Activated naive CD4-positive, alpha-beta T cell treated with anti-CD3 and anti-CD28 coated beads for 36 hours (primary cell): ENCODE measurements around the gene KAZN. TPM values are rescaled to one million over a fixed set of nuclear protein-coding genes. Genes with fewer than 3 reads are reported as not detected.

ENCODE experiments used
- CTCF ChIA-PET: fragments of 350-600 bp; sonication (Branson Sonifier 250); formaldehyde crosslinking; loops from one replicate; lab custom pipeline; 2021; ENCODE audit warnings: antibody characterized with exemption; lab: Charles Lee
- DNase-seq: peaks from one replicate; pipeline ENCODE4 v3.0.0-alpha.2; 2020
- H3K27ac Mint-ChIP-seq: one replicate; pipeline ENCODE4 v1.8.0; 2021; ENCODE audit warnings: mild to moderate bottlenecking, mixed read lengths
- H3K27me3 Mint-ChIP-seq: one replicate; pipeline ENCODE4 v1.8.0; 2021; ENCODE audit warnings: low read depth, mixed read lengths
- H3K36me3 Mint-ChIP-seq: one replicate; pipeline ENCODE4 v1.8.0; 2021; ENCODE audit warnings: low read depth, mixed read lengths
- H3K4me1 Mint-ChIP-seq: one replicate; pipeline ENCODE4 v1.8.0; 2021; ENCODE audit warnings: low read depth, mixed read lengths
- H3K4me3 Mint-ChIP-seq: one replicate; pipeline ENCODE4 v1.8.0; 2021; ENCODE audit warnings: mild to moderate bottlenecking, moderate library complexity, mixed read lengths
- H3K9me3 Mint-ChIP-seq: one replicate; pipeline ENCODE4 v1.8.0; 2021; ENCODE audit warnings: mixed read lengths
- intact Hi-C: fragments of 100-400 bp; cut with micrococcal nuclease; formaldehyde crosslinking; loops from one replicate; pipeline ENCODE4 v1.15.1; 2023
- total RNA-seq, 2 experiments: library from RNA; stranded (reverse); gene quantifications; one replicate each; pipeline ENCODE4 v1.2.3, GENCODE V29; 2021

Gene KAZN
- total RNA-seq, 2 experiments from 2014 or later, result 0.55 to 0.59 TPM

DNA sequence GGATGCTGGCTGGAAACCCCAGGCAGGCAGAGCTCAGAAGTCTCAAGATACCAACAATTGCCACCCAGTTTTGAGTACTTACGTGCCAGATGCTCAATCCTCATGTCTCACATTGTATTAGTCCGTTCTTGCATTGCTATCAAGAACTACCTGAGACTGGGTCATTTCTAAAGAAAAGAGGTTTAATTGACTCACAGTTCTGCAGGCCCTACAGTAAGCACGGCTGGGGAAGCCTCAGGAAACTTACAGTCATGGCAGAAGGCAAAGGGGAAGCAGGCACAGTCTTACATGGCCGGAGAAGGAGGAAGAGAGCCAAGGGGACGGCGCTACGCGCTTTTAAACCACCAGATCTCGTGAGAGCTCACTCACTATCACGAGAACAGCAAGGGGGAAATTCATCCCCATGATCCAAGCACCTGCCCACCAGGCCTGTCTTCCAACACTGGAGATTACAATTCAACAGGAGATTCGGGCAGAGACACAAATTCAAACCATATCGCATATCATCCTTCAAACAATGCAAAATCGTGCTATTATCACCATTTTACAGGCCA is 58.0 kb downstream of the KAZN start:
- peaks cover 6% of the 10 kb centered on the region for H3K27me3 Mint-ChIP-seq
- H3K27ac Mint-ChIP-seq, result no peak overlapping the region
- no peaks in the 10 kb centered on the region for H3K4me1 Mint-ChIP-seq
- intact Hi-C loops, result no loop called here
- no peaks in the 10 kb centered on the region for H3K36me3 Mint-ChIP-seq
- no peak for DNase-seq
- H3K9me3 Mint-ChIP-seq, result no peaks in the 10 kb centered on the region
- no peak overlapping the region for H3K4me3 Mint-ChIP-seq
- CTCF ChIA-PET, result no interaction called here

DNA sequence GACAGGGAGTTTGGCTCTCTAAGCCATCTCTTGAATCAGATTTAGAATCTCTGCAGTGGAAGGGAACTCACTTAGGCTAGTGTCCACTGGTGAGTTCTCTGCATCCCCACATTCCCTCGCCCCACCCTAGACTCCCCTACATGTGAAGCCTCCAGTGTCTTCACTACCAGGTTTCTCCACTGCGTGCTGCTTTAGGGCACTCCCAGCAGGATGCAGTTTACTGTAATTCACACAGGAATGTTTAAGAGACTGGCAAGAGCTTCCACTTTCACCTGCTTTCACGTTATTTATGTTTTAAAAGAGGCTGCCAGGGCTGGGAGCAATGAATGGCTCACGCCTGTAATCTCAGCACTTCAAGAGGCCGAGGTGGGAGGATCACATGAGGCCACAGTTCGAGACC is 60.2 kb downstream of the KAZN start:
- Mint-ChIP-seq H3K36me3 (no peaks in the 10 kb centered on the region), H3K9me3 (no peaks in the 10 kb centered on the region), H3K4me3 (no peak overlapping the region), H3K4me1 (no peaks in the 10 kb centered on the region), H3K27ac (no peak overlapping the region), H3K27me3 (peaks cover 6% of the 10 kb centered on the region)
- intact Hi-C loops, result no loop called here
- DNase-seq, result no peak
- CTCF ChIA-PET, result no interaction called here

DNA sequence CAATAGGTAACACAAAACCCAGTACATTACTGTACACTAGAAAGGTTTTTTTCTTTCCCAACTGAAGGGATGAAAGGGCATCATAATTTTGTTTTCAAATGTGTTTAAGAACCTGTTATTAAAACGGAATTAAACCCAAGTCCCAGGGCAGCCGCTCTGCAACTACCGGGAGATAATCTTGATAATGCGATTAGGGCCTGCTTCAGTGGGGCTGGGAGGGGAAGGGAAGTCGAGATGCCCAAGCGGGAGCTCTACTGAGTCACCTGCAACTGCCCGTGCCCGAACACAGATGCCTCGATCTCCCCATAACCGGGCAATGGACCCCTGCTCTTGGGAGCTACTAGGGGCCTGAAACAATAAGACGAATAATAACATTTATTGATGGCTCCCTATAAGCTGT is 61.4 kb downstream of the KAZN start:
- H3K4me3 Mint-ChIP-seq, result no peak overlapping the region
- H3K9me3 Mint-ChIP-seq, result no peaks in the 10 kb centered on the region
- CTCF ChIA-PET, result no interaction called here
- peaks cover 6% of the 10 kb centered on the region for H3K27me3 Mint-ChIP-seq
- no peak overlapping the region for H3K27ac Mint-ChIP-seq
- H3K4me1 Mint-ChIP-seq, result no peaks in the 10 kb centered on the region
- intact Hi-C loops, result no loop called here
- DNase-seq, result no peak
- no peaks in the 10 kb centered on the region for H3K36me3 Mint-ChIP-seq

DNA sequence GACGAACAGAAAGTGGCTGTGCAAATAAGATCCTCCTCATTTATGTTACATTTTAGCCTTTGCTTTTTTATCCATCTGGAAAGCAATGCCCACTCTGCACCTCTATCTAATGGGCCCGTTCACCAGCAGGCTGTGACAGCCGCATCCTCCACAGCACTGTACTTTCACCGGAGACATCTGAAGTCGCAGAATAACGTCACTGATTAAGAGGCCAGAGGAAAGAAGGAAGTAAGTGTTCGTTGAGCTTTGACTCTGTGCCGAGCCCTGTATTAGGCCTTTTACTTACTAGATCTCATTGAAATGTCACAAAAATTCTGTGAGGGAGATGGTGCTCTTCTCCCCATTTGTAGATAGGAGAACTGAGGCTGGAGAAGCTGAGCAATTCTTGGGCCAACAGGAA is 62.3 kb downstream of the KAZN start:
- no peaks in the 10 kb centered on the region for H3K4me1 Mint-ChIP-seq
- H3K36me3 Mint-ChIP-seq, result no peaks in the 10 kb centered on the region

DNA sequence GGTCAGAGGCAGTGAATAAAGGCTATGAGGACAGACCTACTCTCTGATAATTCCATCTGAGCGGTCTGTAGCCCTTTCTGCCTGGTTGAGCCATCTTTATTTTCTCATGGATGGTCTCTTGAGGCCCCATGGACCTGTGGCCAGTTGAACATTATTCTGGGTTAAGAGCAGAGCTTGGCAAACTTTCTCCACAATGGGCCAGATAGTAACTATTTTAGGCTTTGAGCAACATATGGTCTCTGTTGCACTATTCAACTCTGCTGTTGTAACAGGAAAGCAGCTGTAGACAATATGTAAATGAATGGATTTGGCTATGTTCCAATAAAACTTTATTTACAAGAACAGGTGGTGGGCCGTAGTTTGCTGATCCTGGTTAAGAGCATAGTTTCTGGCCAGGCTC is 62.7 kb downstream of the KAZN start:
- Mint-ChIP-seq H3K9me3 (no peaks in the 10 kb centered on the region), H3K27me3 (peaks cover 6% of the 10 kb centered on the region), H3K36me3 (no peaks in the 10 kb centered on the region), H3K27ac (no peak overlapping the region), H3K4me3 (no peak overlapping the region), H3K4me1 (no peaks in the 10 kb centered on the region)
- CTCF ChIA-PET, result no interaction called here
- no peak for DNase-seq
- intact Hi-C loops, result no loop called here

More for the DNA sequence above, 62.3 kb downstream of the KAZN start:
- intact Hi-C loops, result no loop called here
- CTCF ChIA-PET, result no interaction called here
- Mint-ChIP-seq H3K9me3 (no peaks in the 10 kb centered on the region), H3K27ac (no peak overlapping the region), H3K27me3 (peaks cover 6% of the 10 kb centered on the region), H3K4me3 (no peak overlapping the region)
- DNase-seq, result no peak

DNA sequence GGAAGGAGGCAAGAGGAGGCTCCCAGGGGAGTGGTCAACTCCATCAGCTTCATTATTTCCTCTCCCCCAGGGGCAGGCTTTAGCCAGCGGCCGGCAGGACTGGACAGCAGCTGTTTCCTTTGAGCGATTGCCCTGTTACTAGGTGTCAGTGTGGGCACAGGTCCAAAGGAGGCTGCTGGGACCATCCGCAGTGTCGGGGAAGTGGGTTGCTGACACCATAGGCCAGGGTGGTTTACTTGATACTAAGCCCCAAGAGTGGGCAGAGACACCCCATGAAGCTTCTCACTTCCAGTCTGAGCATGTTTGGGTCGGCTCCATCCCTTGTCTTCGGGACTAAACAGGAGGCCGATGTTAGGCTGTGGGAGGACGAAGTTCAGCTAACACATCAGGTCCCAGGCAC is 63.6 kb downstream of the KAZN start:
- Mint-ChIP-seq H3K4me1 (no peaks in the 10 kb centered on the region), H3K36me3 (no peaks in the 10 kb centered on the region), H3K27ac (no peak overlapping the region), H3K9me3 (no peaks in the 10 kb centered on the region), H3K27me3 (peaks cover 6% of the 10 kb centered on the region), H3K4me3 (no peak overlapping the region)
- intact Hi-C loops, result no loop called here
- no peak for DNase-seq
- CTCF ChIA-PET, result interaction anchor here (1.0 kb wide), 1 partner anchor 10 kb away, joined by 3 read pairs; no protein-coding TSS in a partner anchor

DNA sequence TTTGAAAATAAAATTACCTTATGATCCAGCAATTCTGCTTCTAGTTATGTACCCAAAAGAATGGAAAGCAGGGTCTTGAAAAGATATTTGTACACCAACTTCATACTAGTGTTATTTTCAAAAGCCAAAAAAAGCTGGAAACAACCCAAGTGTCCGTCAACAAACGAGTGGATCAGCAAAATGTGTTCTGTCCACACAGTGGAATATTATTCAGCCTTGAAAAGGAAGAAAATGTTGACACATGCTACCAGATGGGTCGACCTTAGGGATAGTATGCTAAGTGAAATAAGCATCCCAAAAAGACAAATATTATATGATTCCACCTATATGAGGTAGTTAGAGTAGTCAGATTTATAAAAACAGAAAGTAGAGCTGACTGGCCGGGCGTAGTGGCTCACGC is 65.3 kb downstream of the KAZN start:
- Mint-ChIP-seq H3K4me1 (no peaks in the 10 kb centered on the region), H3K9me3 (no peaks in the 10 kb centered on the region), H3K27ac (no peak overlapping the region), H3K4me3 (no peak overlapping the region), H3K27me3 (peaks cover 6% of the 10 kb centered on the region), H3K36me3 (no peaks in the 10 kb centered on the region)
- CTCF ChIA-PET, result no interaction called here
- intact Hi-C loops, result no loop called here
- no peak for DNase-seq

DNA sequence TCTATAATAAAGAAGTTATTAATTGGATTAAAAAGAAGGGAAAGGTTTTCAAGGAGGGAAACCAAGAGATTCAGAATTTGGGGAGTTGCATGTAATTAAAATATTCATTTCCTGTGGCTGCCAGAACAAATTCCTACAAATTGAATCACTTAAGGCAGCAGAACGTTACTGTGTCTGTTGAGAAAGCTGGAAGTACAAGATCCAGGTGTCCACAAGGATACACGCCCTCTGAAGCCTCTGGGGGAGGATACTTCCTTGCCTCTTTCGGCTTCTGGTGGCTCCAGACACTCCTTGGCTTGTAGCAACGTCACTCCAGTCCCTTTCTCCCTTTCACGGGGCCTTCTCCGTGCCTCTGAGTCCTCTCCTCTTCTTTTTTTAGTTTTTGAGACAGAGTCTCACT is 67.9 kb downstream of the KAZN start:
- intact Hi-C loops, result no loop called here
- no peaks in the 10 kb centered on the region for H3K9me3 Mint-ChIP-seq
- DNase-seq, result no peak
- H3K36me3 Mint-ChIP-seq, result no peaks in the 10 kb centered on the region
- no peaks in the 10 kb centered on the region for H3K27me3 Mint-ChIP-seq
- no peak overlapping the region for H3K4me3 Mint-ChIP-seq
- CTCF ChIA-PET, result no interaction called here
- no peaks in the 10 kb centered on the region for H3K4me1 Mint-ChIP-seq
- no peak overlapping the region for H3K27ac Mint-ChIP-seq

DNA sequence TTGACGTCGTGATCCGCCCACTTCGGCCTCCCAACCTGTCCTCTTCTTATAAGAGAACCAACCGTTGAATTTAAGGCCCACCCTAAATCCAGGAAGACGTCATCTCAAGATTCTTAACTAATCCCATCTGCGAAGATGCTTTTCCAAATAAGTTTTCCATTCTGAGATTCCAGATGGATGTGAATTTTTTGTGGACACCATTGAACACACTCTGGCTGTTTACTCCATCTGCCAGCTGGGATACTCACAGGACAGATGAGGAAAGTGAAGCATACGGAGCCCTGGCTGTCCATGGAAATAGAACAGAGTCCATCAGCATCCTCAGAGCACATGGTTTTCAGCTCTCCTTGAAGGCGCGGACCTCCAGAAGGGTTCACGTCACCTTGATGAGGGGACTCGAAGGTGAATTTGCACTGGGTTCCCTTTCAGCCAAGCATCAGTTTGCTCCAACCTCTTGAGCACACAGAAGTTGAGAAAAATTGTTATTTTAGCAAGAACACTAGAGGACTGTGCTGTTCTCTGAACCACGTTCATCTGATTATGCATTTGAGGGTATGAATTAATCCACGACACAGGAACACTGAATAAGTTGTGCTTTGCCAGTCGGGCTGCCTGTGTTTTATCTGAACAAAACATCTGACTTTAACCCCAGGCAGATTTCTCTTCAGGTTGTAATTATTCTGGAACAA is 68.6 kb downstream of the KAZN start:
- H3K27me3 Mint-ChIP-seq, result no peaks in the 10 kb centered on the region
- no peak for DNase-seq
- H3K36me3 Mint-ChIP-seq, result no peaks in the 10 kb centered on the region
- CTCF ChIA-PET, result no interaction called here
- no peak overlapping the region for H3K4me3 Mint-ChIP-seq
- H3K27ac Mint-ChIP-seq, result no peak overlapping the region
- H3K4me1 Mint-ChIP-seq, result no peaks in the 10 kb centered on the region
- intact Hi-C loops, result no loop called here
- no peaks in the 10 kb centered on the region for H3K9me3 Mint-ChIP-seq

DNA sequence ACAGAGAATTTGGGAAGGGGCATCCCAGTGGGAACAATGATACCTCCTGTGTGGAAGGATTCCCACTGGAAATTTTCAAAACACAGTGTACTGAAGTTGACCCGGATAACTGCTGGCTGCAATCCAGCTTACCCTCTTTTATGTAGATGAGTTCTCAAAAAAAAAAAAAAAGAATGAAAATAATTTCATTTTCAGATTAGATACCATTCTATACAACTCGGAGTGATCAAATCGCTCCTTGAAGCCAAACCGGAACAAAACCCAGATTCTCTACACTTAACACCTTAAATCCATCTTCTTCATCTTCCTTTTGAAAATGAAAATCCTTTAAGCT is 69.1 kb downstream of the KAZN start:
- H3K4me1 Mint-ChIP-seq, result no peaks in the 10 kb centered on the region
- H3K4me3 Mint-ChIP-seq, result no peak overlapping the region
- H3K27ac Mint-ChIP-seq, result no peak overlapping the region
- no peak for DNase-seq
- H3K36me3 Mint-ChIP-seq, result no peaks in the 10 kb centered on the region
- CTCF ChIA-PET, result no interaction called here
- intact Hi-C loops, result no loop called here
- no peaks in the 10 kb centered on the region for H3K9me3 Mint-ChIP-seq
- no peaks in the 10 kb centered on the region for H3K27me3 Mint-ChIP-seq

DNA sequence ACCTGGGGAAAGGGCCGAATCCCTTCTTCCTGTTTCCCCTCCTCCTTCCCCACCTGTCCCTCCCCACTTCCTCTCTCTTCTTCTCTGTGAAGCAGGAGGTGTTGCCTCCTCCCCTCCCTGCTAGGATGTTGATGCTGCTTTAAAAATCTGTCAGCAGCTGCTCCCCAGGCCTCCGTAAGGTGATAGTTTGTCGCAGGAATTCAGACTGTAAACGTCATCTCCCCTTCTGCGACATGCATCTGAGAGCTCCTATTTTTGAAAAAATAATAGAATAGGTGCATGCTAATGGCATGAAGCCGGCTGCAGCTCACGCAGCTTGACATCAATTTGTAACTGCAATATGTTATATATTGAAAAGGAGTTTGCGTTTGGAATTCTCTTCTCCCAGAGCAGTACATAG is 70.1 kb downstream of the KAZN start:
- Mint-ChIP-seq H3K36me3 (no peaks in the 10 kb centered on the region), H3K4me1 (no peaks in the 10 kb centered on the region), H3K4me3 (no peak overlapping the region), H3K9me3 (no peaks in the 10 kb centered on the region), H3K27me3 (no peaks in the 10 kb centered on the region), H3K27ac (no peak overlapping the region)
- intact Hi-C loops, result no loop called here
- DNase-seq, result no peak
- CTCF ChIA-PET, result no interaction called here

DNA sequence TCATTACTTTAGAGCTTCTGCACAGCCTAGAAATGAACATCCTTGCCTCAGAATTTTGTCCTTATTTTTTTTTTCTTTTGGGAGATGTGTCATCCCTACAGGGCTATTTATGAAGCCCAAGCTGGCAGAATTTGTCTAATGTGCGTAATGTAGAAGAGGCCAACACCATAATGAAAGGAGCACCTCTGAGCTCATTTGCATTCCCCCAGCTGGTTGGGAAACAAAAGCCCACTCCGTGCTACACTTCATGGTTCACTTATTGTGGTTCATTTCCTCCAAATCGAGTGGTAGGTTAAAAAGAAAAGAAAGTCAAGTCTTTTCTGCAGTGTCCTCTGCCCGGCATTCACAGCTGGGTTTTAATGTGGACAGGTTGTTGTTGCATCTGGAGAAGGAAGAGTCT is 73.5 kb downstream of the KAZN start:
- intact Hi-C loops, result no loop called here
- Mint-ChIP-seq H3K9me3 (no peaks in the 10 kb centered on the region), H3K27ac (no peak overlapping the region), H3K27me3 (no peaks in the 10 kb centered on the region), H3K4me1 (no peaks in the 10 kb centered on the region), H3K36me3 (no peaks in the 10 kb centered on the region), H3K4me3 (no peak overlapping the region)
- DNase-seq, result no peak
- CTCF ChIA-PET, result interaction anchor here (0.9 kb wide), 1 partner anchor 10 kb away, joined by 3 read pairs; no protein-coding TSS in a partner anchor

DNA sequence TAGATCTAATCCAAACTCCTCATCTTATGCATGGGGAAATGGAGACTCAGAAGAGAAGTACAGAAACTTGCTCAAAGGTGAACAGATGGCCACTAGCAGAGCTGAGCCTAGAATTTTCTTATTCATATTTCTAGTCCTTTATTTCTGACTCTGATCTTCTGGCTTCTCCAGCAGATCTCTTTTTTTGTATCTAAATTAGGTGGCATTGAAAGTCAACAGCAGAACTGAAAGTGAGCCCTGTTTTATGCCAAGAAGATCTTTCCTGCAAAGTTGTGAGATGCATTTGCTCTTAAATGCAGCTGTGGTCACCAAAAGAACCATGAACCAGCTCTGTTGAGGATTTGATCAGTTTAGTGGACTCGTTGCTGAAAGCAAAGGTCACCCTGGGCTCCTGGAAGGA is 75.5 kb downstream of the KAZN start:
- intact Hi-C loops, result no loop called here
- no peak overlapping the region for H3K4me3 Mint-ChIP-seq
- no peaks in the 10 kb centered on the region for H3K4me1 Mint-ChIP-seq
- H3K27me3 Mint-ChIP-seq, result no peaks in the 10 kb centered on the region
- H3K36me3 Mint-ChIP-seq, result no peaks in the 10 kb centered on the region
- no peak for DNase-seq
- no peaks in the 10 kb centered on the region for H3K9me3 Mint-ChIP-seq
- CTCF ChIA-PET, result no interaction called here
- no peak overlapping the region for H3K27ac Mint-ChIP-seq
